Body of pancreas (tissue), 4 donors: ENCODE measurements around the gene ZKSCAN5. TPM values are rescaled to one million over a fixed set of nuclear protein-coding genes. Genes with fewer than 3 reads are reported as not detected.

Experiments used
- ATAC-seq: fragments of 150-250 bp; one replicate; pipeline ENCODE4 v1.9.1; 2016
- DNase-seq, 4 donors: peaks; one replicate each; pipeline ENCODE4 v3.0.0-alpha.2; 2019
- H3K27ac ChIP-seq, 4 donors: fragments of 200-600 bp; sonication (generic); 1 replicate in 3 of 4; 2 replicates in 1 of 4; pipeline versions ENCODE4 v1.5.1 to v1.6.1; 2016 to 2019; ENCODE audit warnings: mild to moderate bottlenecking in 1 of 4, mixed read lengths in 1 of 4, moderate library complexity in 1 of 4
- H3K27me3 ChIP-seq, 2 donors: fragments of 200-600 bp; sonication (generic); one replicate each; pipeline ENCODE4 v1.6.0; 2016; ENCODE audit warnings: mild to moderate bottlenecking in 1 of 2
- H3K36me3 ChIP-seq, 2 donors: fragments of 200-600 bp; sonication (generic); replicated peaks in 1 of 2; 2 replicates each; pipeline ENCODE4 v1.5.1; 2016; ENCODE audit warnings: low read depth in 2 of 2; ENCODE audit not compliant: insufficient read depth in 1 of 2
- H3K4me1 ChIP-seq: fragments of 200-600 bp; sonication (generic); one replicate; pipeline ENCODE4 v1.6.0; 2016
- H3K4me3 ChIP-seq, 2 donors: fragments of 200-600 bp; sonication (generic); 1 replicate in 1 of 2; 2 replicates in 1 of 2; pipeline ENCODE4 v1.5.1; 2016 to 2019
- H3K9me3 ChIP-seq, 3 donors: fragments of 200-600 bp; sonication (generic); 1 replicate in 2 of 3; 2 replicates in 1 of 3; pipeline ENCODE4 v1.5.1; 2016
- CTCF ChIP-seq, 7 experiments: fragments of 450-650 bp in 4 of 7; fragments of 200-600 bp in 3 of 7; sonication (generic) in 3 of 7; IDR thresholded peaks; one replicate each; pipeline ENCODE4 v1.5.1; 2016 to 2019; ENCODE audit warnings: antibody characterized with exemption in 7 of 7
- POLR2A ChIP-seq, 3 donors: fragments of 450-650 bp; IDR thresholded peaks; one replicate each; pipeline ENCODE4 v1.6.1; 2016; ENCODE audit warnings: antibody characterized with exemption in 3 of 3, mild to moderate bottlenecking in 2 of 3
- WGBS, 2 donors: methylation state at CpG; one replicate each; pipeline ENCODE4 v1.1.5; 2017; 5-methylcytosine and 5-hydroxymethylcytosine counted together
- intact Hi-C: fragments of 100-400 bp; cut with DNase I; formaldehyde crosslinking; loops from one replicate; pipeline ENCODE4 v1.15.1; 2023
- total RNA-seq, 2 donors: library from RNA; depleted of rRNA; stranded (reverse); fragments of >200 nt; gene quantifications; one replicate each; pipeline ENCODE4 v1.1.0, GENCODE V29; 2016

The ZKSCAN5 gene
- total RNA-seq, 2 donors from 2014 or later, result 3.3 to 4.7 TPM

GRCh38 chr7:99457650-99458493 is 46.6 kb upstream of the ZKSCAN5 start:
- no peak for ATAC-seq
- intact Hi-C loops, result no loop called here
- TF ChIP-seq POLR2A (IDR thresholded peaks at IDR 0.05), result no peak
- TF ChIP-seq CTCF (IDR thresholded peaks at IDR 0.05), result no peak
- Histone ChIP-seq H3K36me3 (peaks cover 0 to 12% of the 10 kb centered on the region in 2 donors), H3K9me3 (no peaks in the 10 kb centered on the region), H3K4me3 (no peak overlapping the region), H3K4me1 (peaks cover 18% of the 10 kb centered on the region), H3K27me3 (no peaks in the 10 kb centered on the region), H3K27ac (no peak overlapping the region)
- WGBS, 2 donors, result 74 to 78% methylated on average over 14 to 26 of the region's 26 CpGs
- no peak for DNase-seq

GRCh38 chr7:99459087-99459486 is 45.4 kb upstream of the ZKSCAN5 start:
- no peak overlapping the region for H3K4me3 ChIP-seq
- 92 to 96% methylated on average over 8 of the region's 8 CpGs for WGBS, 2 donors
- intact Hi-C loops, result no loop called here
- no peaks in the 10 kb centered on the region for H3K9me3 ChIP-seq
- ATAC-seq (no peak), DNase-seq (no peak)
- TF ChIP-seq CTCF (IDR thresholded peaks at IDR 0.05) (peak in 2 of 7 experiments; percentile 15 to 17), POLR2A (IDR thresholded peaks at IDR 0.05) (no peak)
- peaks cover 22% of the 10 kb centered on the region for H3K4me1 ChIP-seq
- peaks cover 0 to 10% of the 10 kb centered on the region in 2 donors for H3K36me3 ChIP-seq
- H3K27ac ChIP-seq, result no peak overlapping the region
- no peaks in the 10 kb centered on the region for H3K27me3 ChIP-seq

GRCh38 chr7:99460651-99461050 is 43.8 kb upstream of the ZKSCAN5 start:
- intact Hi-C loops, result no loop called here
- ATAC-seq (no peak), DNase-seq (no peak)
- Histone ChIP-seq H3K9me3 (no peaks in the 10 kb centered on the region), H3K36me3 (peaks cover 0 to 9% of the 10 kb centered on the region in 2 donors), H3K4me1 (peaks cover 35% of the 10 kb centered on the region), H3K27me3 (no peaks in the 10 kb centered on the region), H3K4me3 (no peak overlapping the region), H3K27ac (no peak overlapping the region)
- 69 to 76% methylated on average over 11 of the region's 11 CpGs for WGBS, 2 donors
- TF ChIP-seq POLR2A (IDR thresholded peaks at IDR 0.05) (no peak), CTCF (IDR thresholded peaks at IDR 0.05) (no peak)

- TF ChIP-seq POLR2A (IDR thresholded peaks at IDR 0.05), result no peak
- TF ChIP-seq CTCF (IDR thresholded peaks at IDR 0.05), result no peak
- intact Hi-C loops, result no loop called here
- 81 to 84% methylated on average over 2 of the region's 2 CpGs for WGBS, 2 donors
- Histone ChIP-seq H3K27me3 (no peaks in the 10 kb centered on the region), H3K4me3 (no peak overlapping the region), H3K4me1 (peaks cover 37% of the 10 kb centered on the region), H3K27ac (no peak overlapping the region), H3K36me3 (peaks cover 0 to 9% of the 10 kb centered on the region in 2 donors), H3K9me3 (no peaks in the 10 kb centered on the region)
- ATAC-seq (no peak), DNase-seq (no peak)
Measured at GRCh38 chr7:99461221-99461620, 43.2 kb upstream of the ZKSCAN5 start.

- Histone ChIP-seq H3K36me3 (no peaks in the 10 kb centered on the region), H3K27me3 (no peaks in the 10 kb centered on the region), H3K27ac (peak overlapping the region; percentile 58 to 88 (median 79)), H3K4me3 (peak overlapping the region; percentile 21 to 71), H3K9me3 (no peaks in the 10 kb centered on the region), H3K4me1 (peaks cover 48% of the 10 kb centered on the region)
- no peak for ATAC-seq
- intact Hi-C loops, result no loop called here
- WGBS, 2 donors, result 1 to 2% methylated on average over 9 of the region's 9 CpGs
- TF ChIP-seq POLR2A (IDR thresholded peaks at IDR 0.05), result no peak
- TF ChIP-seq CTCF (IDR thresholded peaks at IDR 0.05), result no peak
- DNase-seq, result no peak
Measured at GRCh38 chr7:99465421-99465768, 39.1 kb upstream of the ZKSCAN5 start.
